KG1 (cell line): ENCODE measurements around the gene FDX1.

ENCODE experiments used
- DNase-seq: peaks from one replicate; lab custom pipeline; 2025; lab: John Stamatoyannopoulos, UW

Gene FDX1

DNA sequence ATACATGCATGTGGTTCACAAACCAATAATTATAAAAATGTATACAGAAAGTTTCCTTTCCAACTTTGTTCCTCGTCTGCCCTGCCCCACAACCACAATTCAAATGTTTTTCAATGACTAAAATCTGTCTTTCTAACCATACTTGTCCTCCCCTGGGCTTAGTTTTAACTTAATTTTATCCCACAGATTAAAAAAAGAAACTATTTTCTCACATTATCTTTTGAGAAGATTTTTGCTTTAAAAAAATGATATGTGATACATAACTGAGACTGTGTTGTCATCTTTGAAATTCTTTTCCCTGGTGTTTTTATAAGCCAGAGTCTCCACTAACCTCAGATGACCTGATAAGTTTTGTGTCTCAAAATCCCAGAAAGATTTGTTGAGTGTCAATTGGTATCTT, 79.0 kb downstream of the FDX1 start:
- no peak for DNase-seq

DNA sequence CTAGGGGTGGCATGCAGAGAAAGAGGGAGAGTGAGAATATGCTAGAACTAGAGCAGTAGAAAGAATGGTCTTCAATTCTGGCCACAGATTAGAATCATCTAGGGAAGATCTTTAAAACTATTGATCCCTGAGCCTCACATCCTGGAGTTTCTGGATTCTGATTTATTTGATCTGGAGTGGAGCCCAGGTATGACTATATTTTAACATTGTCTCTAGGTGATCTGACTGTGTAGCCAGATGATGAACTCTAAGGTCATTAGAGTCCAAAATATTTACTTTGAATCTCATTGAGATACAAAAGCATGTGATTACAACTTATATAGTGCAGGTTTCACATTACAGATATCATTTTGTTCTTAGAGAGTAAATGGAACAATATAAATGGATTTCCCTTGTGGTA, 79.7 kb downstream of the FDX1 start:
- no peak for DNase-seq

DNA sequence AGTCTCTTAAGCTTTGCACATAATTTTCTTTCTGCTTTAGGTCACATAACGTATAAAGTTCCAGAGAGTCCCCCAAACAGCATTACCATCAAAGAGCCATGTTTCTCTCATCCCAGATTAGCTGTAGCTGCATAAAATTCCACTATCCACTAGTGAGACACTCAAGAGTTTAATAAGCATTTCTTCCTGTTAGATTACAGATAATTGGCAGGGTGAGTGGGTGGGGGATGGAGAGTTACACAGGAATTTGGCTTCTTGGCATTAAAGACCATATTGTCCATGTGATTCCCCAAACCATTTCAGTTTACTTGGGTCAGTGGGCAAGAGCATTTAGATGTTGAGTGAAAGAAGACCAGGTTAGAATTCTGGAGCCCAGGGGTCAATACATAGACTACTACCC, 82.3 kb downstream of the FDX1 start:
- DNase-seq: no peak

GRCh38 chr11:110513259-110513801, 83.6 kb downstream of the FDX1 start:
- DNase-seq: no peak

GRCh38 chr11:110513846-110514437, 84.2 kb downstream of the FDX1 start:
- DNase-seq: no peak
